Fibroblast of gingiva (primary cell): ENCODE measurements around the gene C12orf76.
"Not testable (repeated sequence)": the region's sequence is repeated elsewhere in the genome, so short reads cannot be mapped to it uniquely, and the experiment has no call there.

Source experiments
- DNase-seq: peaks from one replicate; pipeline ENCODE4 v3.0.0-alpha.2; 2011; ENCODE audit warnings: low read depth

The C12orf76 gene, protein sequence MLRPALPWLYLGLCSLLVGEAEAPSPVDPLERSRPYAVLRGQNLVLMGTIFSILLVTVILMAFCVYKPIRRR

DNA sequence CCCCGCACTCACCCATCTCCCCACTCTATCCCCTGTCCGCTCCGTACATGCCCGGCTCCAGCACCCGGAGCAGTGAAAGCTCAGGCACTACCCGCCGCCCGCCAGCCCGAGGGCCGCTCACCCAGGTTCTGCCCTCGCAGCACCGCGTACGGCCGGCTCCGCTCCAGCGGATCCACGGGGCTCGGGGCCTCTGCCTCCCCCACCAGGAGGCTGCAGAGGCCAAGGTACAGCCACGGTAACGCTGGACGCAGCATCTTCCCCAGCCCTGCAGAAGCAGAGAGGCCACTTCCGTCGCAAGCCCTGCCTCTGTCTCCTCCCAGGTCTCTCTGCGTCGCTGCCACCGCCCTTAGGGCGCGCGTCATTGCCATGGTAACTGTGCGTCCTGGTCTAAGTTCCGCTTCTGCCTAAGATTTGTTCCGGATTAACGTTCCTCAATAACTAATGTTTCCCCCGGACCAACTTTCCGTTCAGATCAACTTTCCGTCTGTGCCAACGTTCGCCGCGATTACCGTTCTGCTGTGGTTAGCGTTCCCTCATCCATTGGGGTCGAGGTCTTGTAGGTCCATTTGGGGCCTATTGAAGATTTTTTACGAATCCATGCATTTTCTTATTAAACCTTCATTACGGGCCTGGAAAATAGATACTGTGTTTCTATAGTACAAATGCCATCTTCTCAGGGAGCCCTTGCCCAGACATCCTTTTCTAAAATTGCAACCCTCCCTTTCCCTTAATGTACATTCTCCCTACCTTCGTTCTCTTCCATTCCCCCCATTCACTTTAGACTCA is at the start of gene C12orf76:
Gene C12orf76 (minus strand): TSS at position 281 of the 786 bp plus-strand sequence. CDS start 27 bp downstream, at position 254.
- DNase-seq: peak; percentile 97

DNA sequence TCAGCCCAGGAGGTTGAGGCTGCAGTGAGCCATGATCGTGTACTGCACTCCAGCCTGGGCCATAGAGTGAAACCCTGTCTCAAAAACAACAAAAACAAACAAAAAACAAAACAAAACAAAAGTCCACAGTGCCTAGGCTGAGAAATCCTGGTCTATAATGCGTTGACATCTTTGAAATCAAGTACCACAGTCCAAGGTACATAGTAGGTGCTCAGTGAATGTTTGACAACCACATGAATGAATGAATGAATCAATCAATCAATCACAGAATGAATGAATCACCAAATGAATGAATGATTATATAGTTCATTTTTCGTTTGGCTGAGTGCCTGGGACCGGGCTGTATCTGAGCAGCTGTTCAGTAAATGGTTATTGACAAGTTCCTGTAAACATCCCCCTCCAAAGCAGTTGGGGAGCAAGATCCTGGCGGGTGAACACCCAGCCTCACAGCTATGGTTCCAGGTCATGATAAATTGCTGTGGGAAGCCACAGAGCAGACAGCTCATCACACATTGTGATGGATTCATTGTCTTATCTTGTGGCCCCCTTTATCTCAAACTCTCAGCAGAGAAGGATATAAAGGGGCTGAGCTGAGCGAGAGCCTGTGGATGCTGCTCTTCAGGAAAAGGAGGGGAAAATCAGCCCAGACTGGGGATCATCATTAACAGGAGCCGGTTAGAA is 45.4 kb upstream of the C12orf76 start:
- no peak for DNase-seq

DNA sequence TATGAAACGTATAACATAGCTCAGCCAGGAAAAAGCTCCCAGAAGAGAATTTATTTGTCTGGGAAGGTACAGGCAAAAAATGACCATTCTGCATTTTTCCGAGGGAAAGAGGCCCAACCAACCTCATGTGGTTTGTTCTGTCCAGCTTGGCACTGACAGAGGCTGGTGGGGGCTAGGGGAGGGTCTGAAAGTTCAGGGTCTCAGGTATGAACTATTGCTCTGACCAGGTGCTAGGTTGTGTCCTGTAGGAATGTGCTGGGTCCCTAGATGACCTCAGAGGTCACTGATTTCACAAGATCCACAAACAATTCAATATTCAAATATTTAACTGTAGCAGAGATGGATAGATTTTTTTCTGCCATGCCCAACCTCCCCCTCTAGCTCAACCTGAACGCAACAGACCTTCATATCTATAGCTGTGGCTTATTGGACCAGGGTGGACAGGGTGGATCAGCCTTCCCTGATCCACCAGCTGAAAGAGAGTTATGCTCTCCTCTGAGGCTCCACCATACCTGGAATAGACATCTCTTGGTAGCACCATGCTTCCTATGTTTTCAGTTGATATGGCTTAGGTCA is 42.9 kb upstream of the C12orf76 start:
- no peak for DNase-seq

DNA sequence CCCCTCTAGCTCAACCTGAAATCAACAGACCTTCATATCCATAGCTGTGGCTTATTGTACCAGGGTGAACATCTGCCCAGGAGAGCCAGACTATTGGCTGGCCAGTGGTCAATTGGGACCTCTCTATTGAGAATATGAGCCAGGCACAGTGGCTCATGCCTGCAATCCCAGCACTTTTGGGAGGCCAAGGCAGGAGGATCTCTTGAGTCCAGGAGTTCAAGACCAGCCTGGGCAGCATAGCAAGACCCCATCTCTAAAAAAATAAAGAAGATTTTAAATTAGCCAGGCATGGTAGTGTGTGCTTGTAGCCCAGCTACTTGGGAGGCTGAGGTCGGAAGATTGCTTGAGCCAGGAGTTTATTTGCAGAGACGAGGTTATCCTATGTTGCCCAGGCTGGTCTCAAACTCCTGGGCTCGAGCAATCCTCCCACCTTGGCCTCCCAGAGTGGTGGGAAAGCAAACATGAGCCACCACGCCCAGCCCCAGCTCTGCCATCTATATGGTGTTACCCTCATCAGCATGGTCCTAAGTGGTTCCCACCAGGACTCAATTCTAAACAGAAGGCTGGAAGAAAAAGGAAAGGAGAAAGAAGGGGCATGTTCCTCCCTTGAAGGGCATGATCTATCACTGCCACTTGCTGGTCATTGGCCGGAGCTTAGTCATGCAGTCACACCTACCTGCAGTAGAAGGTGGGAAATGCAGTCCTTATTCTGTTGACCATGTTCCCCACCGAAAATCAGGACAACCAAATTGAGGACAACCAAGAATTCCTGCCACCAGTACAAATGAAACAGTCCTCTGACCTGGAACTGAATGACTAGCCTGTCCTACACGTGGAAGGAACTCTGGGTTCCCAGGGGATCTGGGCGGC is 42.2 kb upstream of the C12orf76 start:
- DNase-seq: no peak

DNA sequence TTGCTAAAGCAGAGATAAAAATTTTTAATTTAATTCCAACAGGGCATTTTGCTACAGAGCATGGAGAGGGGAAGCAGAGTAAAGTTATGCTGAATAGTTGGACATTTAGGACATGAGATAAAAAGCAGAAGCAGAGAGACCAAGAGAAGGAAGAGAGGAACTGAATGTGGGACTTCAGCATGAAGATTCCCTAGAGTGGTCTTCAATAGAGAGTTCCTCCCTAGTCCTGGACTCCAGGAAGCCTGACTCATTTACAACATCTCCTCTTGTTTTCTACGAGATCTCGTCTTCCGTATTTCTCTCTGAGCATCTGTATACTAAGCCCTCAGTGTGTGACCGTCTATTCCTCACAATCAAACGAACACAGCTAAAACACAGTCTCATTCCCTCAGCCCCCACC is 40.6 kb upstream of the C12orf76 start:
- DNase-seq: no peak

DNA sequence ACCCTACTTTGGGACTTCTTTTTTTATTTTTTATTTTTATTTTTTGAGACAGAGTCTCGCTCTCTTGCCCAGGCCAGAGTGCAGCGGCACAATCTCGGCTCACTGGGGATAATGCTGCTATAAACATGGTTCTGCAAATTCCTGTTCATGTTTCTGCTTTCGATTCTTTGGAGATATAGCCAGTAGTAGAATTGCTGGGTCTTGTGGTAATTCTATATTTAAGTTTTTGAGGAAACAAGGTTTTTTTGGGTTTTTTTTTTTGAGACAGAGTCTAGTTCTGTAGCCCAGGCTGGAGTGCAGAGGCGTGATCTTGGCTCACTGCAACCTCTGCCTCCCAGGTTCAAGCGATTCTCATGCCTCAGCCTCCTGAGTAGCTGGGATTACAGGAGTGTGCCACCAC is 39.9 kb upstream of the C12orf76 start:
- DNase-seq: not testable (repeated sequence)

DNA sequence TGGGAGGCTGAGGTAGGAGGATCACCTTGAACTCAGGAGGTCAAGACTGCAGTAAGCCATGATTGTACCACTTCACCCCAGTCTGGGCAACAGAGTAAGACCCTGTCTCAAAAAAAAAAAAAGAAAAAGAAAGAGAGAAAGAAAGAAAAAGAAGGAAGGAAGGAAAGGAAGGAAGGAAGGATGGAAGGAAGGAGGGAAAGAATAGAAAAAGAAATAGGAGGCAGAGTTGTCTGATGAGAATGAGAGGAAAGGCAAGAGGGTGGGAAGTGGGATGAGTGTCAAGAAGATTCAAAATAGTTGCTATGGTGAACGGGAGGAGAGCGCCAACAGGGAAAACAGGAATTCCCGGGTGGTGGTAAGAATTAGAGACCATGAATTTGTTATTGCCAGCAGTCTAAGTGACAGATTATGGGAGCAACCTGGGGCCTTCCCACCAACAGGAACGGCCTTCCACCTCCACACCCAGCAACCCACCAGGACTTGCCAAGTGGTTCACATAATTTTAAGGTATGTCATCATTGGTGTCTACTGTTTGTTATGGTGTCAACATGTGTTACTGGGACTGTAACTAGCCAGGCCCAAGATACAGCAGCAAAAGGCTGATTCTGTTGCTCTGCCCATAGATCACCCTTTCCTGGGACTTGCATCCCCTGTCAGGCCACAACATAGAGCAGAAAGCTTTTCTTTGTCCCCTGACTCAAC is 36.1 kb upstream of the C12orf76 start:
- no peak for DNase-seq

DNA sequence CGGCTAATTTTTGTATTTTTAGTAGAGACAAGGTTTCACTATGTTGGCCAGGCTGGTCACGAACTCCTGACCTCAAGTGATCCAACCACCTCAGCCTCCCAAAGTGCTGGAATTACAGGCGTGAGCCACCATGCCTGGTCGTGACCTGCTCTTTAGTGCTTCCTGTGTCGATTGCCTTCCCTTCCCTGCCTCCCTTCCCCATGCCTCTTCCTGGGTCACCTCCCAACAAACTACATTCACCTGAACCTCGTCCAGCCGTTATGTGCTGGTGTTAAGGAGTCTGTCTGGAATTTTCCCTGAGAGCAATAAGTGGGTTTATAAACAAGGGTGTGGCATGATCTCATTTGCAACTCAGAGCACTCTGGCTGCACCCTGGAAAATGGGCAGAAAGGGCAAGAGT is 32.1 kb upstream of the C12orf76 start:
- no peak for DNase-seq

DNA sequence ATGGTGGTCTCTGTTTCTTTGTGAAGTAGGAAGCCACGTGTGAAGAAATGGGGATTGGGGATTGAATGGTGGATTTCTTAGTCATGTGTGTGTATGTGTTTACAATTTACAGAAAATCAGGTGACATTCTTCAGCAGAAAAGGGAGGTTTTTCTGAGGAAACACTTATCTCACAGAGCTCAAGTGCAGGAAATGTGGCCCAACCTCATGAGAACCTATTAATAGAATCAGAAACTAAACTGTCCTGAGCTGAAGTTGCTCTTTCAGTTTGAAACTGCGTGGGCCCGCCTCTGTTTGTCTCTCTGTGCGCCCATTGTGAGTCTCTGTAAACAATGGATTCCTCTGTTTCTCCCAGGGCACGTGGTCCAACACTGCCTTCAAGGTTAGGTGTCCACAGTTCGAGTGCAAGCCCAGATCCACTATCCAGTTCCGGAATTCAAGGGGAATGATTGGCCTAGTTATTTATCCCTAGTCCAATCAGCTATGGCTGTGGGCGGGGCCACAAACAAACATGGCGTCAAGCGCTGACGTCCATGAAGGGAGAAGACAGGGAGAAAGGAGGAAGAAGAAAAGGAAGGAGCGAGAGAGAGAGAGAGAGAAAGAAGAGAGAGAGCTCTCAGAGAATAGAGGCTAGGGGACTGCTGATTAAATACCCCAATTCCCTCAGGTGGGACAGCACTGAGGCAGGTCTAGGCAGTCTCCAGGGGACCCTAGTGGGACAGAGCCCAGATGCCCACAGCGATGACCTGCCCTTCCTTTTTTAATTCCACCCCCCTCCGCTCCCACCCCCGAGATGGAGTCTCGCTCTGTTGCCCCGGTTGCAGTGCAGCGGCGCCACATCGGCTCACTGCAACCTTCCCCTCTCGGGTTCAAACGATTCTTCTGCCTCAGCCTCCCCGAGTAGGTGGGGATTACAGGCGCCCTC is 31.4 kb upstream of the C12orf76 start:
- DNase-seq: no peak

DNA sequence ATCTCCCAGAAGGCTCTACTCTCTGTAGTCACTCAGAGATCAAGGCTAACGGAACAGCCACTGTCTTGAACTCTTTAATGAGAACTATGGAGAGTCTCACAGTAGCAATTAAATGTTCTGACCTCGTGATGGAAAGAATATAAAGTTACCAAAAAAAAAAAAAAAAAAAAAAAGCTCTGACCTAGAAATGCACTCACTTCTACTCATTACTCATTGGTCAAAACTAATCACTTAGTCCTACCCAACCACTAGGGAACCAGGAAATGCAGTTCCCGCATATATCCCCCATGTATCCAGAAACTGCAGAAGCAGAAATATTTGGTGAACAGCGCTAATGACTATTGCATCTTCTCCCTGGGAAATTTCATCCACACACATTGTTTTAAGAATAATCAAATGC is 29.5 kb upstream of the C12orf76 start:
- no peak for DNase-seq

DNA sequence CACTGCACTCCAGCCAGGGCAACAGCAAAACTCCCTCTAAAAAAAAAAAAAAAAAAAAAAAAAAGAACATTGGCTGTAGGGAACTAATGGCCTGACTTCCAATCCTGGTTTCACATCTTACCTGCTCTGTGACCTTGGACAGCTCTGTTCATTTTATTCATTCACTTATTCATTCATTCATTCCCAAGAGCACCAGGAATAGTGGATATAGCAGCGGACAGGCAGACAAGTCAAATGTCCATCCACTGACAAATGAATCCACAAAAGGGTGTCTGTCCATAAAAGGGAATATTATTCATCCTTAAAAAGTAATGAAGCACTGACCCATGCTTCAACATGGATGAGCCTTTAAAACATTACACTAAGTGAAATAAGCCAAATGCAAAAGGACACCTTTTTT is 27.6 kb upstream of the C12orf76 start:
- no peak for DNase-seq

DNA sequence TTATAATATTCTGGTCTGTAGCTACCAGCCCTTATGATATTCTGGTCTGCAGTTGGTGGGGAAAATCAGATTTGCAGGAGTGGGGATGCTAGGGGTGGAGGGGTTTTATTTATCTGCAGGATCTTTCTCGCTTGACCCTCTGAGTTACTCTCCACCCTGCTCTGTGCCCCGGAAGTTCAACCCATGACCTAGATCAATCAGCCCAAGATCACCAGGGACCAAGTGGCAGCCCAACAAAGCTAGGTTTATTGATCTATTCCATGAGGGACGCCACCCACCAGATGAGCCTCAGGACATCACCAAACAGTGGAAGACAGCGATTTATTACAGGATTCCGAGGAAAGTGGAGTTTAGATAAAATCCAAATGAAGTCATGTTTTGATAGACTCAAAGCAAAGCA is 25.8 kb upstream of the C12orf76 start:
- no peak for DNase-seq

DNA sequence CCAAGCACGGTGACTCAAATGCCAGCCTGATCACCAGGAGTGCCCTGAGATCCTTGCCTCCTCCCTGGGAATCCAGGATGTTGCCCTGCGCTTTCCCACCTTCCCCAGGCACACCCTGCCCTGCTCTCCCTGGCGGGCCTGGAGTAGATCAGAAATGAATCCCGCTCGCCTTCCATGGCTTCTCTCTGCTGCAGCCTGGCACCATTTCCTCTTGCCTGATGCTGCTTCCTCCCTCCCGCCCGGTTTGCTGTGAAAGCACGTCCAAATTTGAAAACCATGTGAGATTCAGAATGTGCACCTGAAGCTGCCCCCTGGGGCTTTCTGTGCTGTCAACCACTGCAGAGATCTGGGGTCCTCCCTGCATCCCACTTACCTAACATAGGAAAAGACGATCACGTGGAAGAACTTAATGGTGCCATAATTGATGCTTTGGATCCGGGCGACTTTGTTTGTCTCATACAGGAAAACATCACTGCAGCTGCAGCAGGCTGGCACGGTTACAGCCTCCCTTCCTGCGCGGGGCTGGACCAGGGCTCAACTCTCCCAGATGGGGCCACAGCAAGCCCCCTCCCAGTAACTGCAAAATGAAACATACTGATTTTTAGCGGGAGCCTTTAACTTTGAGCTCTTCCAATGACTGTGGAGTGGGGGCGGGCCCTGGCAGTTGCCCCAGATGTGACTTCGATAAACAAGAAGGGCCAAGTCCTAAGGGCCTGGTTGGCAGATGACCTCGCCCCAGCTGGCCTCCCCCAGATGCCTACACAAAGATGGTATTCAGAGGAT is 24.9 kb upstream of the C12orf76 start:
- DNase-seq: no peak

DNA sequence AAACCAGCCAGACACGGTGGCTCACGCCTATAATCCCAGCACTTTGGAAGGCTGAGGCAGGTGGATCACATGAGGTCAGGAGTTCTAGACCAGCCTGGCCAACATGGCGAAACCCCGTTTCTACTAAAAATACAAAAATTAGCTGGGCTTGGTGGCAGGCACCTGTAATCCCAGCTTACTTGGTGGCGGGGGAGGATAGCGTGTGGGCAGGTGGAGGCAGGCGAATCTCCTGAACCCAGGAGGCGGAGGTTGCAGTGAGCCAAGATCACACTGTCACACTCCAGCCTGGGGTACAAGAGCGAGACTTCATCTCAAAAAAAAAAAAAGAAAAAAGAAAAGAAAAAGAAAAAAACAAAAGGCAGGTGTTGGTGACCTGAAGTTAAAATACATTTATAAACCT is 24.3 kb upstream of the C12orf76 start:
- DNase-seq: not testable (repeated sequence)

DNA sequence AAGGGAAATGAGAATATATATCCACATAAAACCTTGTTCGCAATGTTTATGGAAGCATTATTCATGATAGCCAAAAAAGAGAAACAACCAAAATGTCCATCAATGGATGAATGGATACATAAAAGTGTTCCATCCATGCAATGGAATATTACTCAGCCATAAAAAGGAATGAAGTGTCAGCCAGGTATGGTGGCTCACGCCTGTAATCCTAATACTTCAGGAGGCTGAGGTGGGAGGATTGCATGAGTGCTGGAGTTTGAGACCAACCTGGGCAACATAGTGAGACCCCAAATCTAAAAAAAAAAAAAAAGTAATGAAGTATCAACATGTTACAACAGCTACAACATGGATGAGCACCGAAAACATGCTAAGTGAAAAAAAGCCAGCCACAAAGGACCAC is 23.6 kb upstream of the C12orf76 start:
- no peak for DNase-seq

DNA sequence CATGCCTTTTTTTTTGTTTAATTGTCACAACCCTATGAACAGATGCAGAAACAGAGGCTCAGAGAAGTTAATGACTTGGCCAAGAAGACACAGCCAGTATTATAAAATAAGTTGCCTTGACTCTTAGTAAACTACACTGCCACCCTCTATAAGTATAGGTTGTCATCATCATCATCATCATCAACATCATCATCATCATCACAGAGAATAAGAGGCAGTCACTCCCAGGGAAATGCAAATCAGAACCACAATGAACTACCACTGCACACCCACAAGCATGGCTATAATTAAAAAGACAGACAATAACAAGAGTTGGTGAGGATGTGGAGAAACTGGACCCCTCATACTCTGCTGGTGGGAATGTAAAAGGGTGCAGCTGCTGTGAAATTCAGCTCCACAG is 23.2 kb upstream of the C12orf76 start:
- no peak for DNase-seq

DNA sequence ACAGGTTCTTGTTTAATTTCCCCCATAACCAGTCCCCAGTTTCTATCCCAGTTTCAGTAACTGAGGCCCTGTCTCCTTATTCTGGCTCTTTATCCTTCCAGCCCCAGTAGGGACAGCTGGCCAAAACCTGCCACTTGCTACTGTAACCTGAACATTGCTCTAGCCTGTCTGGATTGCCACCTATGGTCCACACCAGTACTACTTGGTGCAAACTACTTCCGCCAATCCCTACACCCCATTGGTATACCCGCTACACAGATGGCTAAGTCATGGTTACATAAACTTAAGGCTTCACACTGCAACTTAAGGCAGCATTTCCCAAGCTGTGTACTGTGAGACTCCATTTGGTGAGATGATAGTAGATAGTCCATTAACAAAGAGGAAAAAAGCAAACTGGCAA is 20.3 kb upstream of the C12orf76 start:
- DNase-seq: no peak

DNA sequence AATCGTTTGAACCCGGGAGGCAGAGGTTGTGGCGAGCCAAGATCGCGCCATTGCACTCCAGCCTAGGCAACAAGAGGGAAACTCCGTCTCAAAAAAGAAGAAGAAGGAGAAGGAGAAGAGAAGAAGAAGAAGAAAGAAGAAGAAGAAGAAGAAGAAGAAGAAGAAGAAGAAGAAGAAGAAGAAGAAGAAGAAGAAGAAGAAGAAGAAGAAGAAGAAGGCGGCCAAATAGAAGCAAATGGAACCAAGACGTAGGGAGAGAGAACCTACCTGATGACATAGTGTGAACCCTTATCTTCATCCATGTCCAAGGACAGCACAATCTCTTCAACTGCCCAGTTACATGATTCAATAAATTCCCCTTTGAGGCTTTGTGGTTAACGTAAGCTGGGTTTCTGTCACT is 19.8 kb upstream of the C12orf76 start:
- not testable (repeated sequence) for DNase-seq

DNA sequence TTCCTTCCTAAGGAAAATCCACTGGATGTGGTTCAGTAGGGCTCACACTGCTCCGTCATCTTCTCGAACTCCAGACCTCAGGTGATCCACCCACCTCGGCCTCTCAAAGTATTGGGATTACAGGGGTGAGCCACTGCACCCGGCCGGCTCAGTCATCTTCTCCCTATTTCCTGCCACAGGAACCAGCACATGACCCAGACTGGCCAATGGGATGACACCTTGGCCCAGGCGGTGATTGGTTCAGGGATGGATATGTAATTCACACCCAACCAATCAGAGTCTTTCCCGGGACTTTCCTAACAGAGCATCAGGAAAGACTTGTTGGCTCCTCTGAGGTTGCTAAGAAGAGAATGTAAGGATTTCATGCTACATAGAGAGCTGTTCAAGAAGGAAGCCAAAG is 19.2 kb upstream of the C12orf76 start:
- no peak for DNase-seq

DNA sequence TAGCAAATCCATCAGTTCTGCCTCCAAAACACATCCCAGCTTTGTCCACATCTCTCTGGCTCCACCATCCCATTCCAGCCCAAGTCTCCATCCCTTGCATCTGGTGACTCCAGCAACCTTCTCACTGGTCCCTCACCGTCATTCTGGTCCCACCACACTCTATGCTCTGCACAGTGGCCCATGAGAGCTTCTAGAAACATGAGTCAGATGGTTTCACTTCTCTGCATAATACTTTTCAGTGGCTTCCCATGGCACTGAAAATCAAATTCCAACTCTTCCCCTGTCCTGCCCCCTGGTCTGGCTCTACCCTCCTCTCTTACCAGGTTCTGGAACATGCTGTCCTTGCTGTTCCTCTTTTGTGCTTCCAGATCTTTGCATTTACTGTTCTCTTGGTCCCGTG is 17.2 kb upstream of the C12orf76 start:
- DNase-seq: no peak
